ENCODE results near the gene ARHGEF19. TPM values are rescaled to one million over a fixed set of nuclear protein-coding genes. Genes with fewer than 3 reads are reported as not detected.
A peak's percentile ranks its signal among the peaks of the same experiment; 100 is the strongest.

The ARHGEF19 gene
- total and polyA plus RNA-seq, 9 of the 15 experiments (the other 6 are each of a cell fraction or from before 2014, with no cell fraction given) = 0.73 to 21.0 (median 5.2) TPM

DNA sequence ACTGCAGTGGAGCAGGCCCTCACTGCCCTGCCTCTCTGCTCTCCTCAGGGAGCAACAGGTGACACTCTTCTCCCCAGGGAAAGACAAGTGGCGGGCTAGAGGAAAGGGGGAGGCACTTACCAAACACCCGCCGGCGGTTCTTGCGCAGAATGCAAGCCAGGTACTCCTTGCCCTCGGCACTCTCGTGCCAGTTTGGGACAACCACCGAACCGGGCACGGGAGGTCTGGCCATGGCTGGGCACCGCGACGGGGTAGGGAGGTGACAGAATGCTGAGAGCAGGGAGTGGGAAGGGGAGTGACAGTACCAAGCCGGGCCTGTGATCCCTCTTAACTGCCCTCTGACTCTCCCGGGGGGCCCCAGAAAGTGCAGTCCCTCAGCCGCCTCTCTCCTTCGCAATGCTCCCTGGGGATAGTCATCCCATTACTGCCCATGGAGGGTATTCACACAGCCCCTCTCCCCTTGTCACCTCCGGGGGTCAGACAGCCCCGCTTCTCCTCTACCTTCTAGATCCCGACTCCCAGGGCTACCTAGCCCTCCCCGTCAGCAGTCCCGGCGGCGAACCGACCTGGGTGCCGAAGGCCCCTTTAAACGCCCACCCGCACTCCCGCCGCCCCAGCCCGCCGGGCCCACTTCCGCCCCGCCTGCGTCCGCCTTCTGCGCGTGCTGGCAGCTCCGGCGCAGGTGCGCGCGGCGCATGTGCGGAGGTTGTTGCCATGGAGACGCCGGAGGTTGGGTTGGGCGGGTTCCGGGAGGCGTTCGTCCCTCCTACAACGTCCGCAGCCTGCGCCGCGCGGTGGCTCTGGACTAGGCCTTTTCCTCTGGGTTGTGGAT is 24.3 kb upstream of the ARHGEF19 start, which contains the start of gene CPLANE2:
Gene CPLANE2 (minus strand): TSS at position 673 of the 832 bp plus-strand sequence. CDS start 441 bp downstream, at position 232.
- Histone ChIP-seq H3K36me3 (ENCODE audit: control insufficient read depth, insufficient read depth, low read length) (peaks cover 13% of the 10 kb centered on the region; the same call in 2 of the 3 replicates), H3K9ac (ENCODE audit: insufficient read depth in 1 of 2, low read depth in 2 of 2, low read length in 2 of 2) (peak within 1 kb of the TSS; percentile 89 to 92), H2AFZ (ENCODE audit: low read depth, low read length) (peak within 1 kb of the TSS; percentile 87), H3K9me3 (replicated peaks; ENCODE audit: control insufficient read depth, insufficient read depth, low read depth, low read length) (0 out of 2 replicates have a peak, but pooled peaks cover 3% of the 10 kb centered on the region), H3K4me2 (ENCODE audit: insufficient read depth, low read length) (peak within 1 kb of the TSS; percentile 99), H3K27ac (ENCODE audit: extremely low read depth, low read depth, low read length) (peak within 1 kb of the TSS; percentile 77), H3K27me3 (ENCODE audit: control insufficient read depth in 2 of 2, insufficient read depth in 2 of 2, low read length in 2 of 2) (no peaks in the 10 kb centered on the region), H4K20me1 (replicated peaks; ENCODE audit: control insufficient read depth, insufficient read depth, low read length) (no peaks in the 10 kb centered on the region), H3K79me2 (ENCODE audit: control insufficient read depth, insufficient read depth, low read length) (peaks cover 12% of the 10 kb centered on the region), H3K9me1 (ENCODE audit: control insufficient read depth, insufficient read depth, low read length) (peaks cover 8% of the 10 kb centered on the region), H3K4me1 (replicated peaks in 1 of 2; ENCODE audit: control insufficient read depth in 2 of 2, insufficient read depth in 2 of 2, low read length in 2 of 2) (peaks cover 27 to 30% of the 10 kb centered on the region in 2 experiments; a peak in 4 of 5 replicates), H3K4me3 (peak within 1 kb of the TSS; percentile 64)
- intact Hi-C loops (cut with micrococcal nuclease) = loop anchor here (1.0 to 2.0 kb wide), 2 partner anchors 19 to 30 kb away; no protein-coding TSS in a partner anchor
- WGBS (ENCODE audit: insufficient coverage, low coverage, missing lambda C conversion rate) = under 1% methylated on average over 52 of the region's 57 CpGs
- BruUV-seq (replicated peaks) = TSS peak; percentile 82
- in situ Hi-C loops (cut with MboI) = no loop called here
- peak; percentile 97 for ATAC-seq
- peak; percentile 67 for FAIRE-seq
- CTCF ChIA-PET (ENCODE audit: low intra/inter-chr PET ratio) = interaction anchor here (0.6 kb wide), 1 partner anchor 388 kb away, joined by 3 read pairs; no protein-coding TSS in a partner anchor
- DNase-seq (ENCODE audit: extremely low read depth in 1 of 4, low spot score in 3 of 4) = peak; percentile 98 to 99 (median 99)
- POLR2A ChIA-PET = interaction anchor here (0.6 to 2.3 kb wide), 11 partner anchors 8 to 399 kb away, joined by 3 to 13 read pairs (median 4); no protein-coding TSS in a partner anchor
- TF ChIP-seq, protein P1, sequence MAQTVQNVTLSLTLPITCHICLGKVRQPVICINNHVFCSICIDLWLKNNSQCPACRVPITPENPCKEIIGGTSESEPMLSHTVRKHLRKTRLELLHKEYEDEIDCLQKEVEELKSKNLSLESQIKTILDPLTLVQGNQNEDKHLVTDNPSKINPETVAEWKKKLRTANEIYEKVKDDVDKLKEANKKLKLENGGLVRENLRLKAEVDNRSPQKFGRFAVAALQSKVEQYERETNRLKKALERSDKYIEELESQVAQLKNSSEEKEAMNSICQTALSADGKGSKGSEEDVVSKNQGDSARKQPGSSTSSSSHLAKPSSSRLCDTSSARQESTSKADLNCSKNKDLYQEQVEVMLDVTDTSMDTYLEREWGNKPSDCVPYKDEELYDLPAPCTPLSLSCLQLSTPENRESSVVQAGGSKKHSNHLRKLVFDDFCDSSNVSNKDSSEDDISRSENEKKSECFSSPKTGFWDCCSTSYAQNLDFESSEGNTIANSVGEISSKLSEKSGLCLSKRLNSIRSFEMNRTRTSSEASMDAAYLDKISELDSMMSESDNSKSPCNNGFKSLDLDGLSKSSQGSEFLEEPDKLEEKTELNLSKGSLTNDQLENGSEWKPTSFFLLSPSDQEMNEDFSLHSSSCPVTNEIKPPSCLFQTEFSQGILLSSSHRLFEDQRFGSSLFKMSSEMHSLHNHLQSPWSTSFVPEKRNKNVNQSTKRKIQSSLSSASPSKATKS (CRISPR knock-in tag; IDR thresholded peaks at IDR 0.05) = no peak
- no peak for TF ChIP-seq GABPB2 (CRISPR knock-in tag; conservative IDR thresholded peaks at IDR 0.05)
- TF ChIP-seq, protein P2, sequence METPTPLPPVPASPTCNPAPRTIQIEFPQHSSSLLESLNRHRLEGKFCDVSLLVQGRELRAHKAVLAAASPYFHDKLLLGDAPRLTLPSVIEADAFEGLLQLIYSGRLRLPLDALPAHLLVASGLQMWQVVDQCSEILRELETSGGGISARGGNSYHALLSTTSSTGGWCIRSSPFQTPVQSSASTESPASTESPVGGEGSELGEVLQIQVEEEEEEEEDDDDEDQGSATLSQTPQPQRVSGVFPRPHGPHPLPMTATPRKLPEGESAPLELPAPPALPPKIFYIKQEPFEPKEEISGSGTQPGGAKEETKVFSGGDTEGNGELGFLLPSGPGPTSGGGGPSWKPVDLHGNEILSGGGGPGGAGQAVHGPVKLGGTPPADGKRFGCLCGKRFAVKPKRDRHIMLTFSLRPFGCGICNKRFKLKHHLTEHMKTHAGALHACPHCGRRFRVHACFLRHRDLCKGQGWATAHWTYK (CRISPR knock-in tag; IDR thresholded peaks at IDR 0.05) = no peak; the same call in 1 of the 2 replicates
- TF ChIP-seq CBX5 (IDR thresholded peaks at IDR 0.05; ENCODE audit: borderline replicate concordance, low read depth) = no peak
- TF ChIP-seq, protein P3, sequence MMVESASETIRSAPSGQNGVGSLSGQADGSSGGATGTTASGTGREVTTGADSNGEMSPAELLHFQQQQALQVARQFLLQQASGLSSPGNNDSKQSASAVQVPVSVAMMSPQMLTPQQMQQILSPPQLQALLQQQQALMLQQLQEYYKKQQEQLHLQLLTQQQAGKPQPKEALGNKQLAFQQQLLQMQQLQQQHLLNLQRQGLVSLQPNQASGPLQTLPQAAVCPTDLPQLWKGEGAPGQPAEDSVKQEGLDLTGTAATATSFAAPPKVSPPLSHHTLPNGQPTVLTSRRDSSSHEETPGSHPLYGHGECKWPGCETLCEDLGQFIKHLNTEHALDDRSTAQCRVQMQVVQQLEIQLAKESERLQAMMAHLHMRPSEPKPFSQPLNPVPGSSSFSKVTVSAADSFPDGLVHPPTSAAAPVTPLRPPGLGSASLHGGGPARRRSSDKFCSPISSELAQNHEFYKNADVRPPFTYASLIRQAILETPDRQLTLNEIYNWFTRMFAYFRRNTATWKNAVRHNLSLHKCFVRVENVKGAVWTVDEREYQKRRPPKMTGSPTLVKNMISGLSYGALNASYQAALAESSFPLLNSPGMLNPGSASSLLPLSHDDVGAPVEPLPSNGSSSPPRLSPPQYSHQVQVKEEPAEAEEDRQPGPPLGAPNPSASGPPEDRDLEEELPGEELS (CRISPR knock-in tag; IDR thresholded peaks at IDR 0.05; ENCODE audit: borderline replicate concordance) = peak; percentile 54; the same call in 1 of the 2 replicates
- TF ChIP-seq SETDB1 (IDR thresholded peaks at IDR 0.05; ENCODE audit: low read length) = no peak
- TF ChIP-seq, protein P4, sequence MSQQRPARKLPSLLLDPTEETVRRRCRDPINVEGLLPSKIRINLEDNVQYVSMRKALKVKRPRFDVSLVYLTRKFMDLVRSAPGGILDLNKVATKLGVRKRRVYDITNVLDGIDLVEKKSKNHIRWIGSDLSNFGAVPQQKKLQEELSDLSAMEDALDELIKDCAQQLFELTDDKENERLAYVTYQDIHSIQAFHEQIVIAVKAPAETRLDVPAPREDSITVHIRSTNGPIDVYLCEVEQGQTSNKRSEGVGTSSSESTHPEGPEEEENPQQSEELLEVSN (IDR thresholded peaks at IDR 0.05; ENCODE audit: borderline replicate concordance in 1 of 2, extremely low read depth in 1 of 2, insufficient read depth in 1 of 2, insufficient read length in 1 of 2, low read depth in 1 of 2, low read length in 1 of 2, poor library complexity in 1 of 2, severe bottlenecking in 1 of 2) = peak; percentile 35 to 95
- TF ChIP-seq FOS (IDR thresholded peaks at IDR 0.05; ENCODE audit: extremely low read depth, insufficient read length) = no peak
- no peak; the same call in 1 of the 2 replicates for TF ChIP-seq ZNF324 (CRISPR knock-in tag; IDR thresholded peaks at IDR 0.05)
- TF ChIP-seq, protein P5, sequence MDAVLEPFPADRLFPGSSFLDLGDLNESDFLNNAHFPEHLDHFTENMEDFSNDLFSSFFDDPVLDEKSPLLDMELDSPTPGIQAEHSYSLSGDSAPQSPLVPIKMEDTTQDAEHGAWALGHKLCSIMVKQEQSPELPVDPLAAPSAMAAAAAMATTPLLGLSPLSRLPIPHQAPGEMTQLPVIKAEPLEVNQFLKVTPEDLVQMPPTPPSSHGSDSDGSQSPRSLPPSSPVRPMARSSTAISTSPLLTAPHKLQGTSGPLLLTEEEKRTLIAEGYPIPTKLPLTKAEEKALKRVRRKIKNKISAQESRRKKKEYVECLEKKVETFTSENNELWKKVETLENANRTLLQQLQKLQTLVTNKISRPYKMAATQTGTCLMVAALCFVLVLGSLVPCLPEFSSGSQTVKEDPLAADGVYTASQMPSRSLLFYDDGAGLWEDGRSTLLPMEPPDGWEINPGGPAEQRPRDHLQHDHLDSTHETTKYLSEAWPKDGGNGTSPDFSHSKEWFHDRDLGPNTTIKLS (IDR thresholded peaks at IDR 0.05; ENCODE audit: borderline replicate concordance, low read depth) = no peak; the same call in 1 of the 2 replicates

Measured in K562 (cell line).